Measurements from ENCODE around the gene GPAM. TPM values are rescaled to one million over a fixed set of nuclear protein-coding genes. Genes with fewer than 3 reads are reported as not detected.

The GPAM gene
- total and polyA plus RNA-seq, 2 of the 8 experiments (the other 6 are each of a cell fraction or from before 2014, with no cell fraction given), result 5.5 to 15.5 TPM

GRCh38 chr10:112229901-112230300, 46.3 kb upstream of the GPAM start:
- ChIA-PET CTCF (ENCODE audit: partially characterized antibody) (interaction anchor here (0.7 kb wide), 1 partner anchor 245 kb away, joined by 3 read pairs; no protein-coding TSS in a partner anchor), POLR2A (ENCODE audit: partially characterized antibody) (no interaction called here)
- H4K91ac ChIP-seq (replicated peaks; ENCODE audit: insufficient read length, low read length), result no peak overlapping the region
- H2BK120ac ChIP-seq (replicated peaks; ENCODE audit: low read depth, low read length), result no peak overlapping the region
- TF ChIP-seq ATF2 (IDR thresholded peaks at IDR 0.05; ENCODE audit: low read length) (no peak), NANOG (IDR thresholded peaks at IDR 0.05; ENCODE audit: insufficient read depth, low read depth, low read length, poor library complexity, severe bottlenecking) (no peak), EGR1 (IDR thresholded peaks at IDR 0.05; ENCODE audit: borderline replicate concordance, low read depth, low read length) (no peak)
- no peaks in the 10 kb centered on the region for H4K20me1 ChIP-seq (replicated peaks in 1 of 2; ENCODE audit: control insufficient read depth in 1 of 2, insufficient read depth in 2 of 2, low read length in 2 of 2)
- H3K4me3 ChIP-seq (ENCODE audit: extremely low read depth in 1 of 4, insufficient read depth in 2 of 4, low read depth in 3 of 4, low read length in 4 of 4), result no peak overlapping the region
- H4K5ac ChIP-seq (ENCODE audit: insufficient read length, low read depth, low read length), result no peak overlapping the region
- peaks cover 4% of the 10 kb centered on the region in 2 experiments; a peak in 2 of 4 replicates for H3K9me3 ChIP-seq (ENCODE audit: insufficient read depth in 2 of 2, low read depth in 1 of 2, low read length in 1 of 2)
- H3K27ac ChIP-seq (ENCODE audit: low read depth, low read length), result no peak overlapping the region
- H3K79me1 ChIP-seq (ENCODE audit: low read depth, low read length), result no peaks in the 10 kb centered on the region
- no peak overlapping the region for H2BK20ac ChIP-seq (ENCODE audit: low read length)
- no peak overlapping the region for H2BK12ac ChIP-seq (ENCODE audit: low read depth, low read length)
- H3K4me1 ChIP-seq (replicated peaks in 1 of 4; ENCODE audit: control insufficient read depth in 3 of 4, insufficient read depth in 4 of 4, low read length in 3 of 4), result no peaks in the 10 kb centered on the region; a peak in 1 of 7 replicates
- H2BK5ac ChIP-seq (ENCODE audit: low read depth, low read length), result no peak overlapping the region
- H3K23ac ChIP-seq (ENCODE audit: insufficient read length), result no peak overlapping the region
- H2BK15ac ChIP-seq (ENCODE audit: low read length), result no peak overlapping the region
- H4K8ac ChIP-seq (ENCODE audit: extremely low read depth, insufficient read depth, low read length), result no peak overlapping the region
- no peak overlapping the region for H2AK5ac ChIP-seq (ENCODE audit: low read depth, low read length)
- H3K27me3 ChIP-seq (replicated peaks in 1 of 4; ENCODE audit: control insufficient read depth in 3 of 4, extremely low read depth in 1 of 4, insufficient read depth in 3 of 4, low read length in 3 of 4), result no peaks in the 10 kb centered on the region
- H3K36me3 ChIP-seq (ENCODE audit: control insufficient read depth in 2 of 4, insufficient read depth in 4 of 4, low read length in 3 of 4), result no peaks in the 10 kb centered on the region; a peak in 1 of 8 replicates
- FAIRE-seq (no peak), DNase-seq (ENCODE audit: low read depth in 1 of 2, low spot score in 2 of 2) (no peak)
- H3K14ac ChIP-seq (ENCODE audit: insufficient read length), result no peak overlapping the region
- no peak overlapping the region for H3K56ac ChIP-seq (replicated peaks; ENCODE audit: insufficient read length, low read depth, low read length)
- H3K23me2 ChIP-seq (ENCODE audit: low read depth, low read length), result no peaks in the 10 kb centered on the region
- 92% methylated on average over 3 of the region's 3 CpGs; no CpG with 5 or more reads in 1 of the 2 experiments for WGBS, 2 experiments (ENCODE audit: extremely low coverage in 1 of 2, insufficient coverage in 1 of 2, insufficient read length in 1 of 2, insufficient replicate concordance in 2 of 2, low coverage in 1 of 2, low lambda C conversion rate in 2 of 2, missing lambda C conversion rate in 1 of 2)
- H3K18ac ChIP-seq (ENCODE audit: extremely low read depth, low read length), result no peak overlapping the region
- no peak overlapping the region for H3K9ac ChIP-seq (replicated peaks in 1 of 4; ENCODE audit: extremely low read depth in 1 of 4, low read depth in 3 of 4, low read length in 3 of 4)
- no peak overlapping the region for H2AFZ ChIP-seq (ENCODE audit: low read length)
- no peak overlapping the region for H3K4ac ChIP-seq (replicated peaks; ENCODE audit: insufficient read length, low read depth, low read length)
- H3K4me2 ChIP-seq (ENCODE audit: insufficient read depth in 1 of 2, low read depth in 2 of 2, low read length in 2 of 2), result no peak overlapping the region
- H3K79me2 ChIP-seq (ENCODE audit: control insufficient read depth in 1 of 2, insufficient read depth in 2 of 2, low read length in 2 of 2), result no peaks in the 10 kb centered on the region

All from H1 (cell line).